ENCODE data around the gene DOLPP1. TPM values are rescaled to one million over a fixed set of nuclear protein-coding genes. Genes with fewer than 3 reads are reported as not detected.

The DOLPP1 gene
- total RNA-seq, 2 donors from 2014 or later = 13.5 to 24.1 TPM

DNA sequence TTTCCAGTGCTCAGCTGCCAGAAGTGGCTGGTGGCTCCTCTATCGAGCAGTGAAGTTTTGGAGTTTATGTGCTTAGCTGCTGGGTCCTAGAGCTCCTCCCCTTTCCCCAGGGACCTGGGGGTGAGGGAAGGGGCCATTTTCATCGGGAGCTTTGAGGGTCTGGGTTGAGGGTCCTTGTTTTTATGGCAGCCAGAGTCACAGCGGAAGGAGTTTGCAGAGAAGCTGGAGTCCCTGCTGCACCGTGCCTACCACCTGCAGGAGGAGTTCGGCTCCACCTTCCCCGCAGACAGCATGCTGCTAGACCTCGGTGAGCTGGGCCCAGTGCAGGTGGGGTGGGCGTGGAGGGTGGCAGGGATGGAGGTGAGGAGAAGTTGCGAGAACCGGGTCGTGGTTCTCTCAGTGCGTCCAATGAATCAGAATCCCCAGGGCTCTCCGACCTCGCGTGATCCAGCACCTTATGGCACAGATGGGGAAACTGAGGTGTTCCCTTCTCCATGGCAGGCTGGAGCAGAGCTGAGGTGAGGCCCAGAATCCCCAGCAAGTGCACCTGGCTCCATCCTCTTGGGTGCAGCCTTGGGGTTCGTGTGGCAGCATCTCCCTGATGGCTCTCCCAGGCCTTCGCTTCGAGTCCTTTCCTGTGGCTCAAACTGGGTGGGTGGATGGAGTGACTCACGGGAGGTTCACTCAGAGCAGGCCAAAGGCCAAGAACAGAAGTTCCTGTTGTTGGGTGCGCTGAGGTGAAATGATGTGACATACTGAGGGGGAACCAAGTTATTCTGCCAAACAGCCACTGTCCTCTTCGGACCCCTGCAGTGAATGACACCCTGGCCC lies 21.7 kb upstream of the DOLPP1 start:
- Histone ChIP-seq H3K4me1 (replicated peaks) (no peaks in the 10 kb centered on the region), H3K36me3 (peaks cover 0 to 3% of the 10 kb centered on the region in 2 donors), H3K27me3 (replicated peaks; ENCODE audit: insufficient read depth) (no peaks in the 10 kb centered on the region), H3K4me3 (no peak overlapping the region), H3K9me3 (no peaks in the 10 kb centered on the region), H3K27ac (no peak overlapping the region)
- WGBS = 85% methylated on average over 21 of the region's 21 CpGs
- intact Hi-C loops (cut with DNase I) = no loop called here
- no peak for DNase-seq (ENCODE audit: low spot score)
- TF ChIP-seq, protein P1, sequence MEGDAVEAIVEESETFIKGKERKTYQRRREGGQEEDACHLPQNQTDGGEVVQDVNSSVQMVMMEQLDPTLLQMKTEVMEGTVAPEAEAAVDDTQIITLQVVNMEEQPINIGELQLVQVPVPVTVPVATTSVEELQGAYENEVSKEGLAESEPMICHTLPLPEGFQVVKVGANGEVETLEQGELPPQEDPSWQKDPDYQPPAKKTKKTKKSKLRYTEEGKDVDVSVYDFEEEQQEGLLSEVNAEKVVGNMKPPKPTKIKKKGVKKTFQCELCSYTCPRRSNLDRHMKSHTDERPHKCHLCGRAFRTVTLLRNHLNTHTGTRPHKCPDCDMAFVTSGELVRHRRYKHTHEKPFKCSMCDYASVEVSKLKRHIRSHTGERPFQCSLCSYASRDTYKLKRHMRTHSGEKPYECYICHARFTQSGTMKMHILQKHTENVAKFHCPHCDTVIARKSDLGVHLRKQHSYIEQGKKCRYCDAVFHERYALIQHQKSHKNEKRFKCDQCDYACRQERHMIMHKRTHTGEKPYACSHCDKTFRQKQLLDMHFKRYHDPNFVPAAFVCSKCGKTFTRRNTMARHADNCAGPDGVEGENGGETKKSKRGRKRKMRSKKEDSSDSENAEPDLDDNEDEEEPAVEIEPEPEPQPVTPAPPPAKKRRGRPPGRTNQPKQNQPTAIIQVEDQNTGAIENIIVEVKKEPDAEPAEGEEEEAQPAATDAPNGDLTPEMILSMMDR (IDR thresholded peaks at IDR 0.05) = no peak
- TF ChIP-seq POLR2AphosphoS5 (IDR thresholded peaks at IDR 0.05) = no peak
- TF ChIP-seq POLR2A (IDR thresholded peaks at IDR 0.05) = no peak

DNA sequence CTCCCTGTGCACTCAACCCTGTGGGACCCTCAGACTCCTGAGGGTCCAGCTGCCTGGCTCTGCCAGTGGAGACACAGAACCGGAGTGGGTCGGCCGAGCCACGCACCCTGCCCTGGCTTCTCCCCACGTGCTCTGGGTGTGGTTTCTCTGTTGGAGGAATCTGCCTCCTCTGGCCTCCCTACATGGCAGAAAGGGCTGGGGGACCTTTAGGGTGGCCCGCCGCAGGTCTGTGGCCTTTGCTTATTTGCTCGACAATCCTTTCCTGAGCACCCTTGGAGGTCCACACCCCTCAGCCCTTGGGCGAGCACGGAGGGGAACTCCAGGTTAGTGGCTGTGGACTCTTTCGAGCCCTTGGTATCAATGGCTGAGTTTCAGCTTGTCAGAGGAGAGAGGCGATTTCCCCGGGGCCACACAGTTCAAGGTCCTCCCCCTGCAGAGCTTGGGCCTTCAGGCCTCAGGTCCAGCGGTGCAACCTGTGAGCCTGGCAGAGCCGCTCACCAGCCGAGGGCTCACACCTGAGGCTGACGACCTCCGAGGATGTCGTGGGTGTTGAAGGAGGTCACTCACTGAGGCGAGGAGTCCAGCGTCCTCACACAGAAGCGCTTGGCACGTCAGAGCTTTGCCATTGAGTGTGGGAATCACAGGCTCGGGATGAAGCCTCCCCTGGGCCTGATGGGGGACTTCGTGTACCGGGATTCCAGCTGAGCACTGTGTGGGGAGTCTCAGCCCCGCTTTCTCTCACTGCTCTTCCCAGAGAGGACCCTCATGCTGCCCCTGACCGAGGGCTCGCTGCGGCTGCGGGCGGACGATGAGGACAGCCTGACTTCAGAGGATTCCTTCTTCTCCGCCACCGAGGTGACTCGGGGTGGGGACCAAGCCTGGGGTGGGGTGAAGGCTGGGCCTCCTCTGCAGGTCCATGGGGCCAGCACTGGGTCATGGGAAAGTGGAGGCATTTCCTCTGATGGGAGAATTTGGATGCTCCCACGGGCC lies 20.8 kb upstream of the DOLPP1 start:
- Histone ChIP-seq H3K27ac (no peak overlapping the region), H3K36me3 (peaks cover 0 to 3% of the 10 kb centered on the region in 2 donors), H3K27me3 (replicated peaks; ENCODE audit: insufficient read depth) (no peaks in the 10 kb centered on the region), H3K9me3 (no peaks in the 10 kb centered on the region), H3K4me3 (no peak overlapping the region), H3K4me1 (replicated peaks) (no peaks in the 10 kb centered on the region)
- no peak for TF ChIP-seq POLR2A (IDR thresholded peaks at IDR 0.05)
- TF ChIP-seq, protein P1 (IDR thresholded peaks at IDR 0.05) = no peak
- no peak for TF ChIP-seq POLR2AphosphoS5 (IDR thresholded peaks at IDR 0.05)
- WGBS = 95% methylated on average over 37 of the region's 37 CpGs
- DNase-seq (ENCODE audit: low spot score) = no peak
- intact Hi-C loops (cut with DNase I) = no loop called here

DNA sequence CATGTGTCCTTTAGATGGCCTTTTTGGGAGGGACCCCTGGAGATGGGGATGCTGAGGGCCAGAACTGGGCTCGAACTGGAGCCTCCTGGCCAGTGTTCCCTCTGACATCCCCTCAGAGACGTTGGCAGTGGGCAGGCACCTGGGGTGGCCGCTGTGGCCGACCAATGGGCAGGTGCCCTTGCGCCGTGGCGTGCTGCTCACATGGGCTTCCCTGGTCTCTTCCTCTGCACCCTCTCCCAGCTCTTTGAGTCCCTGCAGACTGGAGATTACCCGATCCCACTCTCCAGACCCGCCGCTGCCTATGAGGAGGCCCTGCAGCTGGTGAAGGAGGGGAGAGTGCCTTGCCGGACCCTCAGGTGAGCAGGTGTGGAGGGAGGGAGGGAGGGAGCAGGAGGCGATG lies 19.9 kb upstream of the DOLPP1 start:
- Histone ChIP-seq H3K27me3 (replicated peaks; ENCODE audit: insufficient read depth) (no peaks in the 10 kb centered on the region), H3K27ac (no peak overlapping the region), H3K9me3 (no peaks in the 10 kb centered on the region), H3K36me3 (peaks cover 3% of the 10 kb centered on the region in 2 donors), H3K4me3 (no peak overlapping the region), H3K4me1 (replicated peaks) (no peaks in the 10 kb centered on the region)
- no peak for DNase-seq (ENCODE audit: low spot score)
- intact Hi-C loops (cut with DNase I) = no loop called here
- 95% methylated on average over 9 of the region's 12 CpGs for WGBS
- TF ChIP-seq, protein P1 (IDR thresholded peaks at IDR 0.05) = no peak
- TF ChIP-seq POLR2AphosphoS5 (IDR thresholded peaks at IDR 0.05) (no peak), POLR2A (IDR thresholded peaks at IDR 0.05) (no peak)

DNA sequence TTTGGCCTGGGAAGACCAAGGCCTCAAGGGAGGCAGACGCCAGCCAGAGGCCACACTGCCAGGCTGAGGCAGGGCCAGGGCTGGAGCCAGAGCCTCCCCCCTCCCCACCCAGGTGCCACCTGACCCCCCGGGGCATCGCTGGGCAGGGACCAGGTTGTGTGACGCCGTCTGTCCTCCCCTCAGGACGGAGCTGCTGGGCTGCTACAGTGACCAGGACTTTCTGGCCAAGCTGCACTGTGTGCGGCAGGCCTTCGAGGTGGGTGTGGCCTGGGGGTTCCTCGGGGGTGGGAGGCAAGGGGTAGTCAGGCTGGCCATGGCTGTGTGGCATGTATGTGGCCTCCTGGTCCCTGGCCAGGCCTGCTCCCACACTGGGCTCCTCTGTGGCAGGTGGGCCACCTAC lies 17.9 kb upstream of the DOLPP1 start:
- TF ChIP-seq POLR2A (IDR thresholded peaks at IDR 0.05) (no peak), POLR2AphosphoS5 (IDR thresholded peaks at IDR 0.05) (no peak)
- TF ChIP-seq, protein P1 (IDR thresholded peaks at IDR 0.05) = no peak
- no peaks in the 10 kb centered on the region for H3K27me3 ChIP-seq (replicated peaks; ENCODE audit: insufficient read depth)
- H3K36me3 ChIP-seq = peaks cover 3 to 5% of the 10 kb centered on the region in 2 donors
- no peak for DNase-seq (ENCODE audit: low spot score)
- WGBS = 97% methylated on average over 6 of the region's 9 CpGs
- no peak overlapping the region for H3K4me3 ChIP-seq
- intact Hi-C loops (cut with DNase I) = no loop called here
- H3K4me1 ChIP-seq (replicated peaks) = no peaks in the 10 kb centered on the region
- no peaks in the 10 kb centered on the region for H3K9me3 ChIP-seq
- H3K27ac ChIP-seq = no peak overlapping the region
